A549 (cell line): ENCODE results near the gene HDHD3. TPM values are rescaled to one million over a fixed set of nuclear protein-coding genes. Genes with fewer than 3 reads are reported as not detected.

Source experiments
- ATAC-seq, 2 experiments: fragments of 200-7000 bp in 1 of 2; fragments of >200 bp in 1 of 2; cut with Nextera tagmentation in 1 of 2; cut with Tn5 transposase in 1 of 2; 3 replicates each; pipeline versions ENCODE4 v1.8.0 to v1.9.1; 2018 to 2020; ENCODE audit warnings: mild to moderate bottlenecking in 1 of 2, moderate library complexity in 1 of 2
- CTCF ChIA-PET: fragments of 300-600 bp; sonication (Branson Sonifier 250); formaldehyde crosslinking; extraction: SDS; loops from one replicate; lab custom pipeline; 2021; ENCODE audit warnings: antibody characterized with exemption, inconsistent platforms; lab: Yijun Ruan, JAX
- POLR2A ChIA-PET: fragments of 350-600 bp; formaldehyde crosslinking; extraction: SDS; loops from one replicate; lab custom pipeline; 2021; ENCODE audit warnings: antibody characterized with exemption, inconsistent platforms; lab: Yijun Ruan, JAX
- DNase-seq, 2 experiments: peaks; one replicate each; pipeline versions ENCODE4 v3.0.0 to v3.0.0-alpha.2; 2011 to 2016; ENCODE audit warnings: low read depth in 1 of 2, low spot score in 1 of 2
- FAIRE-seq: peaks from 2 replicates; lab custom pipeline; 2011; peaks lifted over from hg19 to GRCh38; lab: Jason Lieb, UNC
- H3K27ac ChIP-seq, 2 experiments: fragments of >200 bp; sonication (Bioruptor Twin); formaldehyde crosslinking; 3 replicates each; pipeline ENCODE4 v1.5.1; 2016 to 2017
- H3K4me1 ChIP-seq: fragments of >200 bp; sonication (Bioruptor Twin); formaldehyde crosslinking; 3 replicates; pipeline ENCODE4 v1.6.1; 2016
- H3K4me2 ChIP-seq: fragments of >200 bp; sonication (Bioruptor Twin); formaldehyde crosslinking; 3 replicates; pipeline ENCODE4 v1.6.1; 2016
- H3K4me3 ChIP-seq: fragments of >200 bp; sonication (Bioruptor Twin); formaldehyde crosslinking; 3 replicates; pipeline ENCODE4 v1.5.1; 2016
- H3K9me3 ChIP-seq: fragments of >200 bp; sonication (Bioruptor Twin); formaldehyde crosslinking; 3 replicates; pipeline ENCODE4 v1.6.1; 2016
- CBX8 ChIP-seq: fragments of 200-600 bp; sonication (generic); IDR thresholded peaks from 2 replicates; pipeline ENCODE4 v1.6.1; 2016
- E2F6 ChIP-seq: IDR thresholded peaks from 2 replicates; pipeline ENCODE4 v1.6.1; 2012; ENCODE audit warnings: low read depth, borderline replicate concordance
- ELK1 ChIP-seq: fragments of 150-350 bp; IDR thresholded peaks from 2 replicates; pipeline ENCODE4 v1.6.1; 2014; ENCODE audit warnings: low read depth, mild to moderate bottlenecking, low read length
- EP300 ChIP-seq, 2 experiments: fragments of >200 bp; sonication (Bioruptor Twin); formaldehyde crosslinking; IDR thresholded peaks; 2 replicates in 1 of 2; 3 replicates in 1 of 2; pipeline ENCODE4 v1.6.1; 2016 to 2017
- ESRRA ChIP-seq: fragments of 150-350 bp; IDR thresholded peaks from 2 replicates; pipeline ENCODE4 v1.6.1; 2014; ENCODE audit warnings: mild to moderate bottlenecking, low read length, borderline replicate concordance
- GATA3 ChIP-seq: IDR thresholded peaks from 2 replicates; pipeline ENCODE4 v1.6.1; 2012; ENCODE audit warnings: borderline replicate concordance
- HMGXB4 ChIP-seq: fragments of 250-450 bp; sonication (Bioruptor Pico); IDR thresholded peaks from 2 replicates; pipeline ENCODE4 v1.5.0; 2021; ENCODE audit warnings: mild to moderate bottlenecking, moderate library complexity, borderline replicate concordance
- HOXA7 ChIP-seq: fragments of 250-450 bp; sonication (Bioruptor Pico); IDR thresholded peaks from 2 replicates; pipeline ENCODE4 v1.5.0; 2020; ENCODE audit warnings: mild to moderate bottlenecking, moderate library complexity
- HOXB13 ChIP-seq: fragments of 250-450 bp; sonication (Bioruptor Pico); IDR thresholded peaks from 2 replicates; pipeline ENCODE4 v1.5.0; 2020; ENCODE audit warnings: low read depth, mild to moderate bottlenecking, moderate library complexity
- KDM1A ChIP-seq: fragments of 200-600 bp; sonication (generic); IDR thresholded peaks from 2 replicates; pipeline ENCODE4 v1.6.1; 2016; ENCODE audit warnings: low read depth, mild to moderate bottlenecking
- MAFK ChIP-seq: fragments of 450-650 bp; IDR thresholded peaks from 2 replicates; pipeline ENCODE4 v1.6.1; 2014; ENCODE audit not compliant: partially characterized antibody
- MAZ ChIP-seq: fragments of 150-350 bp; IDR thresholded peaks from 2 replicates; pipeline ENCODE4 v1.6.1; 2014; ENCODE audit warnings: antibody characterized with exemption, low read depth, low read length, borderline replicate concordance
- PHF8 ChIP-seq: fragments of 200-600 bp; sonication (generic); IDR thresholded peaks from 2 replicates; pipeline ENCODE4 v1.6.1; 2016; ENCODE audit warnings: low read depth, mild to moderate bottlenecking, antibody characterized with exemption, moderate library complexity, borderline replicate concordance
- POLR2A ChIP-seq: IDR thresholded peaks from 2 replicates; pipeline ENCODE4 v1.6.1; 2012; ENCODE audit warnings: mild to moderate bottlenecking, low read length
- RARB ChIP-seq: fragments of 250-450 bp; sonication (Bioruptor Pico); IDR thresholded peaks from 2 replicates; pipeline ENCODE4 v1.8.0; 2021; ENCODE audit warnings: mild to moderate bottlenecking, moderate library complexity
- RNF2 ChIP-seq: fragments of 200-600 bp; sonication (generic); IDR thresholded peaks from 2 replicates; pipeline ENCODE4 v1.6.1; 2016; ENCODE audit warnings: low read depth, mild to moderate bottlenecking, antibody characterized with exemption, moderate library complexity, borderline replicate concordance
- ZSCAN20 ChIP-seq: fragments of 250-450 bp; sonication (Bioruptor Pico); IDR thresholded peaks from 2 replicates; pipeline ENCODE4 v1.8.0; 2022; ENCODE audit warnings: mild to moderate bottlenecking, moderate library complexity
- WGBS: methylation state at CpG from one replicate; pipeline ENCODE4 v1.1.6; 2017; ENCODE audit errors: missing lambda C conversion rate; 5-methylcytosine and 5-hydroxymethylcytosine counted together
- polyA plus RNA-seq, 4 experiments: library from polyadenylated mRNA; depleted of rRNA in 3 of 4; stranded (reverse); fragments of >200 nt; fragmentation: RNase III in 1 of 4; extraction: RNeasy Plus Mini Kit Qiagen cat#74134 plus additional on column Dnase treatment in 1 of 4; gene quantifications; 2 replicates in 3 of 4; 3 replicates in 1 of 4; pipeline ENCODE4 v1.2.3, GENCODE V29; 2011 to 2017
- TF ChIP-seq, protein P1 (sequence below): fragments of >200 bp; sonication (Bioruptor Twin); formaldehyde crosslinking; IDR thresholded peaks from 2 replicates; pipeline ENCODE4 v1.6.1; 2016
- TF ChIP-seq, protein P2 (sequence below): fragments of 200-600 bp; sonication (generic); IDR thresholded peaks from 2 replicates; pipeline ENCODE4 v1.6.1; 2016; ENCODE audit warnings: antibody characterized with exemption, mild to moderate bottlenecking, moderate library complexity

The HDHD3 gene
- polyA plus RNA-seq, 2 of the 4 experiments (the other 2 are of a cell fraction), result 17.5 to 22.6 TPM

DNA sequence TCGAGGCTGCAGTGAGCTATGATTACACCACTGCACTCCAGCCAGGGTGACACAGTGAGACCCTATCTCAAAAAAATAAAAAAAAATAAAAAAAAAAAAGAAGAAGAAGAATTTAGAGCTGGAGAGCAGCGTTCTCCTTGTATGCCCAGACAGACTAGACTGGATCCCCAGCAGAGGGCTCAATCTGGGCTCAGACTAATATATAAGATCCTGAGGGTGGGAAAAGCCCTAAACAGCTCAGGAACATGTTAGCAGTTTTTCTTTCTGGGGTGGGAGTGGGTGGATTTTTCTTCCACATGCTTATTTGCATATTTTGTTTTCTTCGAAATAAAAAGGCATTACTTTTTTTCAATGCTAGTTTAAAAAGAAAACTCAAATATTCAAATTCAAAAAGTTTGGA, 28.3 kb downstream of the HDHD3 start:
- POLR2A ChIA-PET, result interaction anchor here (1.3 to 5.4 kb wide), 2 partner anchors 8 to 27 kb away, joined by 4 to 29 read pairs; partner anchors contain the start of gene WDR31

GRCh38 chr9:113345671-113346070, 31.1 kb downstream of the HDHD3 start:
- CTCF ChIA-PET, result interaction anchor here (1.3 to 1.6 kb wide), 2 partner anchors 26 to 55 kb away, joined by 4 to 6 read pairs; partner anchors contain the start of gene ALAD
- no peak for FAIRE-seq
- no peak overlapping the region for H3K4me2 ChIP-seq
- H3K4me1 ChIP-seq, result peaks cover 6% of the 10 kb centered on the region; the same call in 1 of the 3 replicates
- TF ChIP-seq CBX8, result no peak
- TF ChIP-seq ZSCAN20 (CRISPR knock-in tag), result no peak
- no peak for ATAC-seq
- no peak for DNase-seq
- H3K27ac ChIP-seq, result no peak overlapping the region
- H3K9me3 ChIP-seq, result no peaks in the 10 kb centered on the region
- no peak overlapping the region for H3K4me3 ChIP-seq
- 58% methylated on average over 1 of the region's 1 CpG for WGBS
- POLR2A ChIA-PET, result no interaction called here

More for the DNA sequence above, 28.3 kb downstream of the HDHD3 start:
- H3K4me3 ChIP-seq, result no peak overlapping the region
- peaks cover 6% of the 10 kb centered on the region; the same call in 1 of the 3 replicates for H3K4me1 ChIP-seq
- FAIRE-seq, result no peak
- H3K27ac ChIP-seq, result no peak overlapping the region
- TF ChIP-seq MAFK (no peak), RARB (CRISPR knock-in tag) (no peak), EP300 (IDR thresholded peaks at IDR 0.05) (no peak), MAZ (no peak), GATA3 (no peak), CBX8 (no peak), HOXB13 (CRISPR knock-in tag) (no peak), E2F6 (no peak), KDM1A (no peak), RNF2 (no peak), HMGXB4 (CRISPR knock-in tag) (no peak), PHF8 (no peak), ESRRA (no peak), ELK1 (no peak), POLR2A (no peak), HOXA7 (CRISPR knock-in tag) (no peak)
- TF ChIP-seq, protein P1, sequence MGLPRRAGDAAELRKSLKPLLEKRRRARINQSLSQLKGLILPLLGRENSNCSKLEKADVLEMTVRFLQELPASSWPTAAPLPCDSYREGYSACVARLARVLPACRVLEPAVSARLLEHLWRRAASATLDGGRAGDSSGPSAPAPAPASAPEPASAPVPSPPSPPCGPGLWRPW, result no peak
- TF ChIP-seq, protein P2, sequence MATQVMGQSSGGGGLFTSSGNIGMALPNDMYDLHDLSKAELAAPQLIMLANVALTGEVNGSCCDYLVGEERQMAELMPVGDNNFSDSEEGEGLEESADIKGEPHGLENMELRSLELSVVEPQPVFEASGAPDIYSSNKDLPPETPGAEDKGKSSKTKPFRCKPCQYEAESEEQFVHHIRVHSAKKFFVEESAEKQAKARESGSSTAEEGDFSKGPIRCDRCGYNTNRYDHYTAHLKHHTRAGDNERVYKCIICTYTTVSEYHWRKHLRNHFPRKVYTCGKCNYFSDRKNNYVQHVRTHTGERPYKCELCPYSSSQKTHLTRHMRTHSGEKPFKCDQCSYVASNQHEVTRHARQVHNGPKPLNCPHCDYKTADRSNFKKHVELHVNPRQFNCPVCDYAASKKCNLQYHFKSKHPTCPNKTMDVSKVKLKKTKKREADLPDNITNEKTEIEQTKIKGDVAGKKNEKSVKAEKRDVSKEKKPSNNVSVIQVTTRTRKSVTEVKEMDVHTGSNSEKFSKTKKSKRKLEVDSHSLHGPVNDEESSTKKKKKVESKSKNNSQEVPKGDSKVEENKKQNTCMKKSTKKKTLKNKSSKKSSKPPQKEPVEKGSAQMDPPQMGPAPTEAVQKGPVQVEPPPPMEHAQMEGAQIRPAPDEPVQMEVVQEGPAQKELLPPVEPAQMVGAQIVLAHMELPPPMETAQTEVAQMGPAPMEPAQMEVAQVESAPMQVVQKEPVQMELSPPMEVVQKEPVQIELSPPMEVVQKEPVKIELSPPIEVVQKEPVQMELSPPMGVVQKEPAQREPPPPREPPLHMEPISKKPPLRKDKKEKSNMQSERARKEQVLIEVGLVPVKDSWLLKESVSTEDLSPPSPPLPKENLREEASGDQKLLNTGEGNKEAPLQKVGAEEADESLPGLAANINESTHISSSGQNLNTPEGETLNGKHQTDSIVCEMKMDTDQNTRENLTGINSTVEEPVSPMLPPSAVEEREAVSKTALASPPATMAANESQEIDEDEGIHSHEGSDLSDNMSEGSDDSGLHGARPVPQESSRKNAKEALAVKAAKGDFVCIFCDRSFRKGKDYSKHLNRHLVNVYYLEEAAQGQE, result no peak
- TF ChIP-seq, all 56 proteins: peak for 0
- WGBS, result 56% methylated on average over 3 of the region's 3 CpGs
- Histone ChIP-seq H3K9me3 (no peaks in the 10 kb centered on the region), H3K4me2 (no peak overlapping the region)
- CTCF ChIA-PET, result interaction anchor here (0.6 to 2.8 kb wide), 9 partner anchors 8 to 95 kb away, joined by 3 to 11 read pairs (median 3); partner anchors contain the start of gene WDR31
- ATAC-seq (peak in 1 of 2 experiments; percentile 52; a peak in 3 of 6 replicates), DNase-seq (no peak)
